ENCODE results near the gene HDAC9.

DNA sequence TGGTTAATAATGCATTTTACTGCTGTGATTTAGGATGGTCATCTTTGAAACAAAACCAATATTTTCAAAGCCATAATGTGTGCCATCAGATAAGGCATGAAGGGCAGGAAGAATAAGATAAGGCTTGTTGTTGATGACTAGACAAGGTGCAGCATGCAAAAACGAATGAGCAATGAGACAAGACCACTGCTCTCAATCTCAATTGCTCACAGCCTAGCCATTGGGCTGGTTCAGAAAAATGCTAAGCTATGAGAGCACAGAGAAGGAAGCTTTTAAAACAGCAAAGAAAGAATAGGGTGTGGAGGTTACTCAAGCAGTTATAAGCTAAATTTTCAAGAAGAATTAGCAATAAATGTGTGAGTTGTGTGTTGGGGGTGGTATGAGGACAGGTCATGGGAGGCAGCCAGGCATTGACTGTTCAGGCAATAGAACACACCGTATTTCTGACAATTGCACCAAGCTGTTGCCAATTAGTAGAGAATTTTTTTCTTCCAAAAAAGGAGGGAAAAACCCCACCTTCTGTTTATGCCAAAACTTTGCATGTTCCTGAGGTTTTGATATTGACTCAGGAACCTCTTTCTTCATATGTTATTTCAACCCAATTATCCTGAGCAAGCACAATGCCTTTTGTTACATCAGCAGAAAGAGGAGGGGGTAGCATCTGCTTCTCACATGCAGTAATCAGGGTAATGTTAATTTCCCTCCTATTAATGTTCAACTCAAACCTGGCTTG is 276.5 kb downstream of the HDAC9 start:
- TF ChIP-seq, protein P1, sequence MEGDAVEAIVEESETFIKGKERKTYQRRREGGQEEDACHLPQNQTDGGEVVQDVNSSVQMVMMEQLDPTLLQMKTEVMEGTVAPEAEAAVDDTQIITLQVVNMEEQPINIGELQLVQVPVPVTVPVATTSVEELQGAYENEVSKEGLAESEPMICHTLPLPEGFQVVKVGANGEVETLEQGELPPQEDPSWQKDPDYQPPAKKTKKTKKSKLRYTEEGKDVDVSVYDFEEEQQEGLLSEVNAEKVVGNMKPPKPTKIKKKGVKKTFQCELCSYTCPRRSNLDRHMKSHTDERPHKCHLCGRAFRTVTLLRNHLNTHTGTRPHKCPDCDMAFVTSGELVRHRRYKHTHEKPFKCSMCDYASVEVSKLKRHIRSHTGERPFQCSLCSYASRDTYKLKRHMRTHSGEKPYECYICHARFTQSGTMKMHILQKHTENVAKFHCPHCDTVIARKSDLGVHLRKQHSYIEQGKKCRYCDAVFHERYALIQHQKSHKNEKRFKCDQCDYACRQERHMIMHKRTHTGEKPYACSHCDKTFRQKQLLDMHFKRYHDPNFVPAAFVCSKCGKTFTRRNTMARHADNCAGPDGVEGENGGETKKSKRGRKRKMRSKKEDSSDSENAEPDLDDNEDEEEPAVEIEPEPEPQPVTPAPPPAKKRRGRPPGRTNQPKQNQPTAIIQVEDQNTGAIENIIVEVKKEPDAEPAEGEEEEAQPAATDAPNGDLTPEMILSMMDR (IDR thresholded peaks at IDR 0.05 in 4 of 5, conservative IDR thresholded peaks at IDR 0.05 in 1 of 5): no peak
- TF ChIP-seq POLR2A (IDR thresholded peaks at IDR 0.05): no peak
